Coronary artery (tissue), 2 donors: Measurements from ENCODE around the gene HUNK.

Source experiments
- DNase-seq: peaks from one replicate; pipeline ENCODE4 v3.0.0-alpha.2; 2017; ENCODE audit warnings: low spot score
- H3K27ac ChIP-seq, 2 donors: fragments of 200-600 bp; sonication (generic); one replicate each; pipeline ENCODE4 v1.5.1; 2016 to 2019
- H3K4me3 ChIP-seq: fragments of 200-600 bp; sonication (generic); 2 replicates; pipeline ENCODE4 v1.5.1; 2016; ENCODE audit warnings: mild to moderate bottlenecking, moderate library complexity
- CTCF ChIP-seq: fragments of 200-600 bp; sonication (generic); IDR thresholded peaks from one replicate; pipeline ENCODE4 v1.5.1; 2019; ENCODE audit warnings: antibody characterized with exemption

Gene HUNK

GRCh38 chr21:31983554-31983953 lies 110.7 kb downstream of the HUNK start:
- no peak for TF ChIP-seq CTCF
- DNase-seq = no peak

DNA sequence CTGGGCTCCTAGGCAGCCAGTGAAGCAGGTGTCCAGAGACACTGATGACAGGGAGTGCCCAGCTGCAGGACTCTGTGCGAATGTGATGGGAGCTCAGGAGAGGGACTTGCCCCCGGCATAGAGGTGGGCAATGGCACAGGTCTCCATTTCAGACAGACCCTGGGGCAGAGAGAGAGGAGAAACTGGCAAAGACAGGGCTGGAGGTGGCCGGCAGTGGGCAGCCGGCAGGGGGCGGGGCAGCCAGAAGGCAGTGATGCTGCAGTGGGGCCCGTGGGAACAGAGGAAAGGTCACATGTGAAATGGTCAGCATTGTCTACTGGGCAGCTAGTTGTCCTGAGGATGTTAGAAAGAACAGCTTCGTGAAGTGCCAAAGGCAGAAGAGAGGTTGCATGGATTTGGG lies 112.6 kb downstream of the HUNK start:
- no peak overlapping the region for H3K4me3 ChIP-seq
- DNase-seq = no peak
- no peak overlapping the region for H3K27ac ChIP-seq
- no peak for TF ChIP-seq CTCF

More at GRCh38 chr21:31983554-31983953, 110.7 kb downstream of the HUNK start:
- Histone ChIP-seq H3K4me3 (no peak overlapping the region), H3K27ac (no peak overlapping the region)

DNA sequence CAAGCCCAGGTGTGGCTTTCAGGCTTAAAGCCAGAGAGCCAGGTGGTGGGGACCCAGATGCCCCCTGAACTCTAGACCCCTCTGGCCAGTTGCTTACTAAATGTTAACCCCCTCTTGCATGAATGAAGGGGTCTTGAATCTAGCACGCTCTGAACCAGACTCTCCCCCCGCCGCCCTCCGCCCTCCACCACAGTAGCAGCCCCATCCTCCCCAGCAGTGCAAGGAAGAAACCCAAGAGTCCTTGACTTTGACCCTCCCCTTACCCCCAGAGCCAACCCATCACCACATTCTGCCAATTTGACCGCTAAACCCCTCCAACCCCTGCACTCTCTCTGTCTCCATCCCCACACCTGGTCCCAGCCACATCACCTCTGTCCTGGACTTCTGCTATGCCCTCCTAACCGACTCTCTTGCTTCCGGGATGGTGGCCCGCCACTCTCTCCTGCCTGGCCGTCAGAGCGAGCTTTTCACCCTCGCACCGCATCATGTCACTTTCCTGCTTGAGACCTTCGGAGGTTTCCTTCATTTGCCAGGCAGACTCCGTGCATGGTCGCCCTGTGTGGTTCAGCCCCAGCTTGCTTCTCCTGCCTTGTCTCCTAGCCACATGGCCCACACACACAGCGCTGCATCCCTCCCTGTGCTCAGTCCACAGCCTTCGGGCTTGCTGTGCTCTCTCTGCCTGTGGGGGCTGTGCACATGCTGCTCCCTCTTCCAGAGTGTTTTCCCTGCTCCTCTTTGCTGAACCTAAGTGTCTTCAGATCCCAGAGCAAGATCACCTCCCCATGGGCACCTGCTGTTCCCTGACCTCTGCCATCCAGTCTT lies 113.4 kb downstream of the HUNK start:
- no peak overlapping the region for H3K4me3 ChIP-seq
- no peak for DNase-seq
- no peak overlapping the region for H3K27ac ChIP-seq
- no peak for TF ChIP-seq CTCF

DNA sequence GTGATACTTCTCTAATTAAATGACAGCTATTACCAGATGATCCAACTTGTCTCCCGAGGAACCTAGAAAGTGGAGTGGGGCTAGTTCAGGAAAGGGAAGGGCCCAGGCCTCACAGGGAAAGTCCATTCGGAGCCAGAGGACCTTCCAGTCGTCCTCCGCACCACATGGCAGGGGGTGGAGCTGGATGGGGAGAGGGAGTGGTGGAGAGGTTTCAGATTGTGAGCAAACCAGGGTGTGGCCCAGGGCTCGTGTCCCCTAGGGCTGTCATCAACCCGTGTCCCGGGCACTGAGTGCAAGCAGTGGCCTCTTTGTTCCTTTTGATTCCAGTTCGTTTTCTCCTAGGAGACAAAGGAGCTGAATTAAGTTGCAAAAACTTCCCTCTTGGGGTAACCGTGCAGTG lies 114.9 kb downstream of the HUNK start:
- TF ChIP-seq CTCF = no peak
- no peak overlapping the region for H3K27ac ChIP-seq
- no peak overlapping the region for H3K4me3 ChIP-seq
- no peak for DNase-seq

- DNase-seq = no peak
- TF ChIP-seq CTCF = no peak
- Histone ChIP-seq H3K27ac (no peak overlapping the region), H3K4me3 (no peak overlapping the region)
Observed at GRCh38 chr21:31988492-31989290, 115.9 kb downstream of the HUNK start.

DNA sequence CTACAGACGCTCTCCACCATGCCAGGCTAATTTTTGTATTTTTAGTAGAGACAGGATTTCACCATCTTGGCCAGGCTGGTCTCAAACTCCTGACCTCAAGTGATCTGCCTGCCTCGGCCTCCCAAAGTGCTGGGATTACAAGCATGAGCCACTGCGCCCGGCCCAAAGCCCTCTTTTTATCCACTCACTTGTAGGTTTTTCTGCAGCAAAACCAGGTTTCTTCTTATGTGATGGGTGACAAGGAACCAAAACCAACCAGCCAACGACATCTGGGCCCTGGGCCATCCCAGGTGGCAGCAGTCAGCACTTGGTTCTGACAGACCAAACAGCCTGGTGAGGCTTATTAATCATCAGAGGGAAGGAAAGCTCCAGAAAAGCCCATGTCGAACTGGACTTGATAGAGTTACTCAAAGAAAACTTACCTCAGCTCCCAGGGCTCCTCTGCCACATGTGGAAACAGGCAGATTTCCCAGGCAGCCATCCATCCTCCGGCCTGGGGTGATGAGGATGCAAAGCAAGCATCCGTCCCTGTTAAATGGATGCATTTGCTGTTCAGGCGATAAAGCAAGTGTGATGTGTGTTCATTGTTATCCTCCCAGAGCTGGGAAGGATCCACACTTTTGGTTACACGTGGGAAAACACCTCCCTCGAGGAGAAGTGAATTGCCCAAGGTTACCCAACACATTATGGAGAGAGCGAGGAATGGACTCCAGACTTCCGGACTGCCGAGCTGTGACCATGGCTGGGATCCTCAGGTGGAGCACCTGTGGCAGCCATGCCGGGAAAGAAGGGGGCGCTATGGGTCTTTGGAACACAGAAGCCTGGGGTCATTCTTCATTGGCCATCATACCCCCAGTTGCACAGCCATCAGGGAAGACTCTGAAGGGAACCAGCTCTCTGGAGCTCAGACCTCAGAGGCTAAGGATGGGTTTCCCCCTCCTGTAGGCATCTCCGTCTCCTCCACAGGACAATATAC lies 118.8 kb downstream of the HUNK start:
- no peak for DNase-seq
- Histone ChIP-seq H3K27ac (no peak overlapping the region), H3K4me3 (no peak overlapping the region)
- no peak for TF ChIP-seq CTCF
